Progenitor cell of endocrine pancreas (in vitro differentiated cells): ENCODE measurements around the gene DISP2. TPM values are rescaled to one million over a fixed set of nuclear protein-coding genes. Genes with fewer than 3 reads are reported as not detected.

ENCODE experiments used
- DNase-seq: peaks from one replicate; pipeline ENCODE4 v3.0.0; 2021; ENCODE audit warnings: low spot score; ENCODE audit not compliant: unreplicated experiment
- H3K27ac Mint-ChIP-seq: 2 replicates; pipeline ENCODE4 v1.8.0; 2021; ENCODE audit warnings: mild to moderate bottlenecking, moderate library complexity, mixed read lengths
- H3K27me3 Mint-ChIP-seq: 2 replicates; pipeline ENCODE4 v1.8.0; 2021; ENCODE audit warnings: mixed read lengths
- H3K36me3 Mint-ChIP-seq: 2 replicates; pipeline ENCODE4 v1.8.0; 2022; ENCODE audit warnings: mixed read lengths; ENCODE audit not compliant: insufficient read depth
- H3K4me1 Mint-ChIP-seq: 2 replicates; pipeline ENCODE4 v1.8.0; 2021; ENCODE audit warnings: low read depth, mixed read lengths
- H3K4me3 Mint-ChIP-seq: 2 replicates; pipeline ENCODE4 v1.8.0; 2021; ENCODE audit warnings: low read depth, mild to moderate bottlenecking, moderate library complexity, mixed read lengths
- H3K9me3 Mint-ChIP-seq: 2 replicates; pipeline ENCODE4 v1.8.0; 2021; ENCODE audit warnings: low read depth, mixed read lengths
- total RNA-seq: library from RNA; stranded (reverse); gene quantifications from 2 replicates; pipeline ENCODE4 v1.2.1, GENCODE V29; 2021
- TF ChIP-seq, protein P1 (sequence below): fragments of 200-600 bp; sonication (generic); IDR thresholded peaks from one replicate; pipeline ENCODE4 v1.5.0; 2021; ENCODE audit warnings: antibody characterized with exemption, mild to moderate bottlenecking; ENCODE audit not compliant: unreplicated experiment

The DISP2 gene
- total RNA-seq, 1 donor from 2014 or later, result 3.2 TPM

DNA sequence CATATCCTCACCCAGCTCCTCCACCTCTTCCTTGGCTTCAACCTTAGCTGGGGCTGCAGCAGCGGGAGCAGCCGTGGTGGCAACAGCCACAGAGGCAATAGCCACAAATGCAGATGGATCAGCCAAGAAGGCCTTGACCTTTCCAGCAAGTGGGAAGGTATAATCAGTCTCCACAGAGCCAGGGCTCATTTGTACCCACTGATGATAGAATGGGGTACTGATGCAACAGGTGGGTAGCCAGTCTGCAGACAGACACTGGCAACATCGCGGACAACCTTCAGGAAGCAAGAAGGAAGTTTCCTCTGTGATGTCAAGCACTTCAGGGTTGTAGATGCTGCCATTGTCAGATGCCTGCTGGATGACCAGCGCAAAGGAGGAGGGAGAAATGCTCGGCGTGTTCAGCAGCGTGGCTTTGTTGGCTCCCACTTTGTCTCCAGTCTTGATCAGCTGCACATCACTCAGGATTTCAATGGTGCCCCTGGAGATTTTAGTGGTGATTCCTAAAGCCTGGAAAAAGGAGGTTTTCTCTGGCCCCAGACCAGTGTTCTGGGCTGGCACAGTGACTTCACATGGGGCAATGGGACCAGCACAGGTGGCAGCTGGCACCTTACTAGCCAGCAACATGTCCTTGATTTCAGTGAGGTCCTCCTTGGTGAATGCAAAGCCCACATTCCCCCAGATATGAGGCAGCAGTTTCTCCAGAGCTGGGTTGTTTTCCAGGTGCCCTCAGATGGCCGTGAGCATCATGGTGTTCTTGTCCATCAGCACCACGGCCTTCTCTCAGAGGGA lies 45.5 kb upstream of the DISP2 start:
- no peak overlapping the region for H3K27ac Mint-ChIP-seq
- no peaks in the 10 kb centered on the region for H3K9me3 Mint-ChIP-seq
- no peaks in the 10 kb centered on the region for H3K36me3 Mint-ChIP-seq
- no peak overlapping the region for H3K4me3 Mint-ChIP-seq
- TF ChIP-seq, protein P1, sequence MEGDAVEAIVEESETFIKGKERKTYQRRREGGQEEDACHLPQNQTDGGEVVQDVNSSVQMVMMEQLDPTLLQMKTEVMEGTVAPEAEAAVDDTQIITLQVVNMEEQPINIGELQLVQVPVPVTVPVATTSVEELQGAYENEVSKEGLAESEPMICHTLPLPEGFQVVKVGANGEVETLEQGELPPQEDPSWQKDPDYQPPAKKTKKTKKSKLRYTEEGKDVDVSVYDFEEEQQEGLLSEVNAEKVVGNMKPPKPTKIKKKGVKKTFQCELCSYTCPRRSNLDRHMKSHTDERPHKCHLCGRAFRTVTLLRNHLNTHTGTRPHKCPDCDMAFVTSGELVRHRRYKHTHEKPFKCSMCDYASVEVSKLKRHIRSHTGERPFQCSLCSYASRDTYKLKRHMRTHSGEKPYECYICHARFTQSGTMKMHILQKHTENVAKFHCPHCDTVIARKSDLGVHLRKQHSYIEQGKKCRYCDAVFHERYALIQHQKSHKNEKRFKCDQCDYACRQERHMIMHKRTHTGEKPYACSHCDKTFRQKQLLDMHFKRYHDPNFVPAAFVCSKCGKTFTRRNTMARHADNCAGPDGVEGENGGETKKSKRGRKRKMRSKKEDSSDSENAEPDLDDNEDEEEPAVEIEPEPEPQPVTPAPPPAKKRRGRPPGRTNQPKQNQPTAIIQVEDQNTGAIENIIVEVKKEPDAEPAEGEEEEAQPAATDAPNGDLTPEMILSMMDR, result no peak
- DNase-seq, result no peak
- peaks cover 68% of the 10 kb centered on the region for H3K27me3 Mint-ChIP-seq
- H3K4me1 Mint-ChIP-seq, result peaks cover 1% of the 10 kb centered on the region

DNA sequence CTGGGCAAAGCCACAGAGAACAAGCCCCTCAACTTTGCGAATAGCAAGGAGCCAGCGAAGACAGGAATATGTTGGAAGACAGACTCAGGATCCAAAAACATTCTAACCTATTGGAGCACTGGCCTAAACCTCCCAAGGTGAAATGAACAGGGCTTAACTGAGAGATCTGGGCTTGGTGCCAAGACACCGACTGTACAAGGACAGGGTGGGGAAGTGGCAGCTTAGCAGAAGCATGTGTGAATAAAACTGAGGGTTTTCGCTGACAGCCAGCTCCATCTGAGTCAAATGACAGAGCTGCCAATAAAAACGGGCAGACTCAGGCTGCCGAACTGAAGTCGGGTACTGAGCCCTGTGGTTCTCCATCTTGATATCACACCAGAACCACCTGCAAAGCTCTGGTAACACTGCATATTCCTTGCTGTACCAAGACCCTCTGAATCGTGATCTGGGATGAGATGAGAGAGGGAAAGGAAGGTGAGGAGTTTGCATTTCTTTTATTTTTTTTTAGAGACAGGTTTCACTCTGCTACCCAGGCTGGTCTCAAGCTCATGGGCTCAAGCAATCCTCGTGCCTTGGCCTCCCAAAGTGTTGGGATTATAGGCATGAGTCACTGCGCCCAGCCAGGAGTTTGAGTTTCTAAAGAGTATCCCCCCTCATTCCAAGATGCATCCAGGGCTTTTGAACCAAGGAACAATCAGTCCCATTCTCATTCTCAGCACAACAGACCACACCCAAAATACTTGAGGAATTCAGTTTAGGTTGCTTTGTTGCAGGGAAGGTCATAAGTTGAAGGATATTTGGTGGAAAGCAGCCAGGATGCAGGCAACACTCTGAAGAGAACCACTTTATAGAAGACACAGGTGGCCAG lies 44.3 kb upstream of the DISP2 start:
- H3K9me3 Mint-ChIP-seq, result no peaks in the 10 kb centered on the region
- H3K27ac Mint-ChIP-seq, result no peak overlapping the region
- H3K36me3 Mint-ChIP-seq, result no peaks in the 10 kb centered on the region
- peaks cover 1% of the 10 kb centered on the region for H3K4me1 Mint-ChIP-seq
- peaks cover 72% of the 10 kb centered on the region for H3K27me3 Mint-ChIP-seq
- H3K4me3 Mint-ChIP-seq, result no peak overlapping the region
- TF ChIP-seq, protein P1, result no peak
- DNase-seq, result no peak

DNA sequence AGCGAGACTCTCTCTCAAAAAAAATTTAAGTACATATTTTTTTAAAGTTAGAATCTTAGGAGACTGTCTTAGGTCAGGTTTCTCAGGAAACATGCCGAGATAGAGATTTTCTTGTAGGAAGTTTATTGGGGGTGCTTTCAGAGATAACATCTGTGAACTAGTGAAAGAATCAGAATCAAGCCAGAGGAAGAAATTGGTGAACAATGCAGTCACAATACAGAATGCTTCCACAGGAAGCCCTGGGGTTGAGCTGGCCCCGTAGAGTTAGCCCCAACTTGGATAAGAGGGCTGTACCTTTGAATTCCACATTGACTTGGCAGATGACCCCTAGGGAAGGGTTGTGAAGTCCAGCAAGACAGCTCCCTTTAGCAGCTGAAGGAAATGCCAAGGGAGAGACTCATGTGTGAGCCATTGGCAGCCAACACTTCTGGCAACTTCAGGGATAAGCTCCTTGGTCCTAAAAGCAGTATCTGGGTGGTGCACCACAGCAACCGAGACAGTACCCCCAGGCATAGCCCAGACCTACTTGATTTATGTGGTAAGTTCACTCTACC lies 43.2 kb upstream of the DISP2 start:
- Mint-ChIP-seq H3K4me1 (no peaks in the 10 kb centered on the region), H3K9me3 (no peaks in the 10 kb centered on the region)

DNA sequence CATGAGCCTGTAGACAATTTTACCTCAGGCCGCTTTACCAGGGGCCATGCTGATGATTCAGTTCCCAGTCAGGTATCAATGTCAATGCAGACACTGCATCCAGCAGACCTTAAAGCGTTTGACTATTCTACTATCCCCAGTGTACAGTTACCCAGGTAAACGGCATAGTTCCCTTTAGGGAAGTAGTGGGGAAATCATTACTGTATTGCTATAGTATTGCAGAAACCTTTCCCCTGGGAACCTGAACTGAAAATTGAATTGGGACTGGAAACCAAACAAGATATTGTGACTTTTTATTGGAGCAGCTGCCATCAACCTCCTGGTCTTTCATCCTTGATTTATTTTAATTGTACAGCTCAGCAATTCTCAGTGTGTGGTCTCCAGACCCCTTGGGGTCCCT lies 41.1 kb upstream of the DISP2 start:
- Mint-ChIP-seq H3K9me3 (peaks cover 4% of the 10 kb centered on the region), H3K4me3 (no peak overlapping the region), H3K27ac (no peak overlapping the region), H3K4me1 (no peaks in the 10 kb centered on the region), H3K36me3 (no peaks in the 10 kb centered on the region), H3K27me3 (peaks cover 69% of the 10 kb centered on the region)
- DNase-seq, result no peak
- TF ChIP-seq, protein P1, result no peak

More for the DNA sequence above, 43.2 kb upstream of the DISP2 start:
- Mint-ChIP-seq H3K27ac (no peak overlapping the region), H3K36me3 (no peaks in the 10 kb centered on the region), H3K4me3 (no peak overlapping the region), H3K27me3 (peaks cover 69% of the 10 kb centered on the region)
- TF ChIP-seq, protein P1, result no peak
- no peak for DNase-seq

DNA sequence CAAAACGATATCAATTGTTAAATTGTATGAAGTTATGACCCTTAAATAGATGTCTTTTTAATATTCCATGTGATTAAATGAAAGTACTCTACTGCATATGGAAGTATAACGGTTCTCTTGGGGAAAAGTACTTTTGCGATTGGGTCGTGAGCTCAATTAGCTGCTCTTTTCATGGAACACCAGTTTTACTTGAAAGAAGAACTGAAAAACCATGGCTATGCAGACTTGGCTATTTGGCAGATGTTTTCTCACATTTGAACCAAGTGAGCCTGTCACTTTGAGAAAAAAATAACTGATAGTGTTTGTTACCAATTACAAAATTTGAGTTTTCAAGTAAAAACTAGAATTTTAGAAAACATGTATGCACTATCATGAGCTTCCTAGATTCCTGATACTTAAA lies 40.4 kb upstream of the DISP2 start:
- no peak overlapping the region for H3K4me3 Mint-ChIP-seq
- H3K27me3 Mint-ChIP-seq, result peaks cover 69% of the 10 kb centered on the region
- peaks cover 4% of the 10 kb centered on the region for H3K9me3 Mint-ChIP-seq
- TF ChIP-seq, protein P1, result no peak
- no peaks in the 10 kb centered on the region for H3K36me3 Mint-ChIP-seq
- no peaks in the 10 kb centered on the region for H3K4me1 Mint-ChIP-seq
- no peak for DNase-seq
- H3K27ac Mint-ChIP-seq, result no peak overlapping the region
